ENCODE data around the gene CAMSAP2.
"Not testable (repeated sequence)": the region's sequence is repeated elsewhere in the genome, so short reads cannot be mapped to it uniquely, and the experiment has no call there.

CAMSAP2 gene

GRCh38 chr1:200738949-200739651 is 407 bp downstream of the CAMSAP2 start:
- peak; percentile 93 for DNase-seq (ENCODE audit: low read depth, low spot score)

GRCh38 chr1:200739702-200740570 is 1.2 kb downstream of the CAMSAP2 start:
- peak; percentile 8 for DNase-seq (ENCODE audit: low read depth, low spot score)

GRCh38 chr1:200740571-200741208 is 2.0 kb downstream of the CAMSAP2 start:
- DNase-seq (ENCODE audit: low read depth, low spot score), result no peak

GRCh38 chr1:200741551-200742207 is 3.0 kb downstream of the CAMSAP2 start:
- DNase-seq (ENCODE audit: low read depth, low spot score), result no peak

GRCh38 chr1:200744143-200744542 is 5.5 kb downstream of the CAMSAP2 start:
- DNase-seq (ENCODE audit: low read depth, low spot score), result no peak

GRCh38 chr1:200749090-200749489 is 10.4 kb downstream of the CAMSAP2 start:
- DNase-seq (ENCODE audit: low read depth, low spot score), result no peak

GRCh38 chr1:200750749-200751148 is 12.1 kb downstream of the CAMSAP2 start:
- not testable (repeated sequence) for DNase-seq (ENCODE audit: low read depth, low spot score)

- no peak for DNase-seq (ENCODE audit: low read depth, low spot score)
These were observed 13.0 kb downstream of the CAMSAP2 start for GRCh38 chr1:200751717-200752116.

GRCh38 chr1:200753650-200754198 is 15.0 kb downstream of the CAMSAP2 start:
- DNase-seq (ENCODE audit: low read depth, low spot score), result no peak

- DNase-seq (ENCODE audit: low read depth, low spot score), result no peak
These were observed 16.8 kb downstream of the CAMSAP2 start for GRCh38 chr1:200755456-200755855.

GRCh38 chr1:200762089-200762488 is 23.4 kb downstream of the CAMSAP2 start:
- no peak for DNase-seq (ENCODE audit: low read depth, low spot score)

- peak; percentile 19 for DNase-seq (ENCODE audit: low read depth, low spot score)
These were observed 28.6 kb downstream of the CAMSAP2 start for GRCh38 chr1:200767321-200767720.

- no peak for DNase-seq (ENCODE audit: low read depth, low spot score)
These were observed 33.2 kb downstream of the CAMSAP2 start for GRCh38 chr1:200771625-200772555.

GRCh38 chr1:200774311-200774710 is 35.6 kb downstream of the CAMSAP2 start:
- no peak for DNase-seq (ENCODE audit: low read depth, low spot score)

GRCh38 chr1:200774735-200775444 is 36.2 kb downstream of the CAMSAP2 start:
- DNase-seq (ENCODE audit: low read depth, low spot score), result peak; percentile 44

- DNase-seq (ENCODE audit: low read depth, low spot score), result no peak
These were observed 37.2 kb downstream of the CAMSAP2 start for GRCh38 chr1:200775850-200776249.

- DNase-seq (ENCODE audit: low read depth, low spot score), result no peak
These were observed 38.3 kb downstream of the CAMSAP2 start for GRCh38 chr1:200776949-200777348.

GRCh38 chr1:200778766-200779165 is 40.1 kb downstream of the CAMSAP2 start:
- DNase-seq (ENCODE audit: low read depth, low spot score), result peak; percentile 23

- no peak for DNase-seq (ENCODE audit: low read depth, low spot score)
These were observed 40.6 kb downstream of the CAMSAP2 start for GRCh38 chr1:200779326-200779725.

Data from astrocyte of the hippocampus (primary cell).